ENCODE data around the gene FAM78B. TPM values are rescaled to one million over a fixed set of nuclear protein-coding genes. Genes with fewer than 3 reads are reported as not detected.

The FAM78B gene
- total RNA-seq, 4 donors from 2014 or later: 0.21 to 3.3 (median 0.26) TPM; not detected in 1

- no peaks in the 10 kb centered on the region for H3K36me3 ChIP-seq
- H3K27me3 ChIP-seq: no peaks in the 10 kb centered on the region
- H3K27ac ChIP-seq: no peak overlapping the region
- no peak for TF ChIP-seq CTCF (IDR thresholded peaks at IDR 0.05)
- no peak for TF ChIP-seq POLR2A (IDR thresholded peaks at IDR 0.05)
- no peak overlapping the region for H3K4me3 ChIP-seq
- no peaks in the 10 kb centered on the region for H3K9me3 ChIP-seq
- H3K4me1 ChIP-seq: no peaks in the 10 kb centered on the region
- intact Hi-C loops (cut with DNase I; ENCODE audit: low total_unique reads): loop anchor here (10.0 kb wide), 1 partner anchor 55 kb away; no protein-coding TSS in a partner anchor
- DNase-seq: no peak
Observed at GRCh38 chr1:166069390-166069789, 97.4 kb downstream of the FAM78B start.

- Histone ChIP-seq H3K4me1 (no peaks in the 10 kb centered on the region), H3K27ac (no peak overlapping the region), H3K27me3 (no peaks in the 10 kb centered on the region), H3K9me3 (no peaks in the 10 kb centered on the region), H3K36me3 (no peaks in the 10 kb centered on the region), H3K4me3 (no peak overlapping the region)
- no peak for DNase-seq
- TF ChIP-seq POLR2A (IDR thresholded peaks at IDR 0.05): no peak
- TF ChIP-seq CTCF (IDR thresholded peaks at IDR 0.05): no peak
- intact Hi-C loops (cut with DNase I; ENCODE audit: low total_unique reads): loop anchor here (10.0 kb wide), 1 partner anchor 59 kb away; no protein-coding TSS in a partner anchor
Observed at GRCh38 chr1:166066107-166066506, 100.7 kb downstream of the FAM78B start.

GRCh38 chr1:166064951-166065350 is 101.8 kb downstream of the FAM78B start:
- TF ChIP-seq CTCF (IDR thresholded peaks at IDR 0.05): no peak
- no peak for TF ChIP-seq POLR2A (IDR thresholded peaks at IDR 0.05)
- Histone ChIP-seq H3K9me3 (no peaks in the 10 kb centered on the region), H3K36me3 (no peaks in the 10 kb centered on the region), H3K27me3 (no peaks in the 10 kb centered on the region), H3K4me1 (no peaks in the 10 kb centered on the region), H3K4me3 (no peak overlapping the region), H3K27ac (no peak overlapping the region)
- DNase-seq: no peak
- intact Hi-C loops (cut with DNase I; ENCODE audit: low total_unique reads): loop anchor here (10.0 kb wide), 1 partner anchor 60 kb away; no protein-coding TSS in a partner anchor

GRCh38 chr1:166064313-166064926 is 102.4 kb downstream of the FAM78B start:
- Histone ChIP-seq H3K36me3 (no peaks in the 10 kb centered on the region), H3K27me3 (no peaks in the 10 kb centered on the region), H3K27ac (no peak overlapping the region), H3K9me3 (no peaks in the 10 kb centered on the region), H3K4me3 (no peak overlapping the region), H3K4me1 (no peaks in the 10 kb centered on the region)
- intact Hi-C loops (cut with DNase I; ENCODE audit: low total_unique reads): loop anchor here (10.0 kb wide), 1 partner anchor 60 kb away; no protein-coding TSS in a partner anchor
- TF ChIP-seq CTCF (IDR thresholded peaks at IDR 0.05) (no peak), POLR2A (IDR thresholded peaks at IDR 0.05) (no peak)
- no peak for DNase-seq

GRCh38 chr1:166063701-166064100 is 103.1 kb downstream of the FAM78B start:
- intact Hi-C loops (cut with DNase I; ENCODE audit: low total_unique reads): loop anchor here (10.0 kb wide), 1 partner anchor 61 kb away; no protein-coding TSS in a partner anchor
- no peak overlapping the region for H3K4me3 ChIP-seq

More at GRCh38 chr1:166063701-166064100, 103.1 kb downstream of the FAM78B start:
- Histone ChIP-seq H3K4me1 (no peaks in the 10 kb centered on the region), H3K27ac (no peak overlapping the region), H3K27me3 (no peaks in the 10 kb centered on the region), H3K9me3 (no peaks in the 10 kb centered on the region), H3K36me3 (no peaks in the 10 kb centered on the region)
- DNase-seq: no peak
- no peak for TF ChIP-seq CTCF (IDR thresholded peaks at IDR 0.05)
- TF ChIP-seq POLR2A (IDR thresholded peaks at IDR 0.05): no peak
